H9 (cell line): Measurements from ENCODE around the gene ADA. TPM values are rescaled to one million over a fixed set of nuclear protein-coding genes. Genes with fewer than 3 reads are reported as not detected.

ENCODE experiments used
- DNase-seq: peaks from one replicate; pipeline ENCODE4 v3.0.0-alpha.2; 2017
- H2AFZ ChIP-seq: one replicate; pipeline ENCODE4 v1.6.1; 2013; ENCODE audit warnings: mild to moderate bottlenecking, low read length, control low read depth, moderate library complexity
- H2AK5ac ChIP-seq: 2 replicates; pipeline ENCODE4 v1.6.1; 2013; ENCODE audit warnings: low read length, control low read depth, mixed read lengths; ENCODE audit not compliant: insufficient read length
- H2BK120ac ChIP-seq: one replicate; pipeline ENCODE4 v1.6.1; 2013; ENCODE audit warnings: low read depth, mild to moderate bottlenecking, low read length, control low read depth, inconsistent platforms; ENCODE audit not compliant: poor library complexity, severe bottlenecking
- H2BK12ac ChIP-seq: 2 replicates; pipeline ENCODE4 v1.6.1; 2013; ENCODE audit warnings: low read length, control low read depth, mixed read lengths, low read depth; ENCODE audit not compliant: insufficient read length
- H2BK15ac ChIP-seq: 2 replicates; pipeline ENCODE4 v1.6.1; 2013; ENCODE audit warnings: low read depth, low read length, control low read depth
- H2BK20ac ChIP-seq: one replicate; pipeline ENCODE4 v1.6.1; 2013; ENCODE audit warnings: low read depth, mild to moderate bottlenecking, low read length, control low read depth, inconsistent platforms; ENCODE audit not compliant: poor library complexity, severe bottlenecking
- H2BK5ac ChIP-seq: 2 replicates; pipeline ENCODE4 v1.6.1; 2013; ENCODE audit warnings: low read length, control low read depth, mixed read lengths; ENCODE audit not compliant: insufficient read length
- H3K14ac ChIP-seq: 2 replicates; pipeline ENCODE4 v1.6.1; 2013; ENCODE audit warnings: low read length, control low read depth; ENCODE audit not compliant: insufficient read depth
- H3K18ac ChIP-seq: 2 replicates; pipeline ENCODE4 v1.6.1; 2013; ENCODE audit warnings: low read depth, mild to moderate bottlenecking, mixed read lengths, low read length, control low read depth; ENCODE audit not compliant: insufficient read length
- H3K23ac ChIP-seq: 2 replicates; pipeline ENCODE4 v1.6.1; 2013; ENCODE audit warnings: low read length, control low read depth, mixed read lengths, low read depth; ENCODE audit not compliant: insufficient read length
- H3K23me2 ChIP-seq: 2 replicates; pipeline ENCODE4 v1.6.1; 2013; ENCODE audit warnings: low read depth, mild to moderate bottlenecking, mixed read lengths, low read length, control low read depth; ENCODE audit not compliant: insufficient read length, poor library complexity, severe bottlenecking
- H3K27ac ChIP-seq: 2 replicates; pipeline ENCODE4 v1.5.1; 2013; ENCODE audit warnings: low read length, control low read depth, mixed read lengths, low read depth; ENCODE audit not compliant: insufficient read length
- H3K27me3 ChIP-seq: 2 replicates; pipeline ENCODE4 v1.6.1; 2013; ENCODE audit warnings: low read length, control low read depth, inconsistent platforms; ENCODE audit not compliant: insufficient read depth
- H3K4ac ChIP-seq: 2 replicates; pipeline ENCODE4 v1.6.1; 2013; ENCODE audit warnings: low read depth, mild to moderate bottlenecking, control low read depth, inconsistent platforms, low read length, moderate library complexity
- H3K4me1 ChIP-seq: 2 replicates; pipeline ENCODE4 v1.6.1; 2013; ENCODE audit warnings: low read length, control low read depth, inconsistent platforms; ENCODE audit not compliant: insufficient read depth
- H3K4me2 ChIP-seq: 2 replicates; pipeline ENCODE4 v1.6.1; 2013; ENCODE audit warnings: low read length, control low read depth, mixed read lengths; ENCODE audit not compliant: insufficient read length, insufficient read depth
- H3K56ac ChIP-seq: 2 replicates; pipeline ENCODE4 v1.6.1; 2013; ENCODE audit warnings: low read depth, mild to moderate bottlenecking, mixed read lengths, low read length, control low read depth; ENCODE audit not compliant: insufficient read length
- H3K79me1 ChIP-seq: 2 replicates; pipeline ENCODE4 v1.6.1; 2013; ENCODE audit warnings: low read depth, mild to moderate bottlenecking, moderate library complexity, low read length, control low read depth, inconsistent platforms; ENCODE audit not compliant: insufficient read depth, poor library complexity, severe bottlenecking
- H3K79me2 ChIP-seq: 2 replicates; pipeline ENCODE4 v1.6.1; 2013; ENCODE audit warnings: low read length, control low read depth, inconsistent platforms; ENCODE audit not compliant: insufficient read depth
- H3K9ac ChIP-seq: 2 replicates; pipeline ENCODE4 v1.6.1; 2013; ENCODE audit warnings: low read length, control low read depth, mixed read lengths; ENCODE audit not compliant: insufficient read length; ENCODE audit errors: extremely low read depth
- H3K9me3 ChIP-seq: one replicate; pipeline ENCODE4 v1.6.1; 2013; ENCODE audit warnings: low read depth, low read length, inconsistent platforms; ENCODE audit not compliant: control insufficient read depth
- H3T11ph ChIP-seq: one replicate; pipeline ENCODE4 v1.6.1; 2013; ENCODE audit warnings: mild to moderate bottlenecking, low read length, control low read depth, inconsistent platforms
- H4K20me1 ChIP-seq: one replicate; pipeline ENCODE4 v1.6.1; 2013; ENCODE audit not compliant: control insufficient read depth, insufficient read length, insufficient read depth
- H4K5ac ChIP-seq: 2 replicates; pipeline ENCODE4 v1.6.1; 2013; ENCODE audit warnings: low read depth, mild to moderate bottlenecking, mixed read lengths, low read length, control low read depth; ENCODE audit not compliant: insufficient read length
- H4K8ac ChIP-seq: replicated peaks from 2 replicates; pipeline ENCODE4 v1.6.1; 2013; ENCODE audit warnings: low read length, control low read depth, mixed read lengths, low read depth; ENCODE audit not compliant: insufficient read length
- H4K91ac ChIP-seq: 2 replicates; pipeline ENCODE4 v1.6.1; 2013; ENCODE audit warnings: low read depth, mild to moderate bottlenecking, moderate library complexity, mixed read lengths, low read length, control low read depth; ENCODE audit not compliant: insufficient read length
- H3K27ac Mint-ChIP-seq, 3 experiments: 2 replicates in 2 of 3; 3 replicates in 1 of 3; pipeline ENCODE4 v1.8.0; 2020 to 2021; ENCODE audit warnings: mixed read lengths in 3 of 3, mild to moderate bottlenecking in 1 of 3, moderate library complexity in 1 of 3
- H3K27me3 Mint-ChIP-seq: 2 replicates; pipeline ENCODE4 v1.8.0; 2021; ENCODE audit warnings: low read depth, mild to moderate bottlenecking, moderate library complexity, mixed read lengths
- H3K36me3 Mint-ChIP-seq, 3 experiments: 2 replicates in 2 of 3; 3 replicates in 1 of 3; pipeline ENCODE4 v1.8.0; 2020 to 2021; ENCODE audit warnings: low read depth in 3 of 3, mixed read lengths in 3 of 3; ENCODE audit not compliant: insufficient read depth in 1 of 3
- H3K4me1 Mint-ChIP-seq, 2 experiments: 2 replicates each; pipeline ENCODE4 v1.8.0; 2020; ENCODE audit warnings: mixed read lengths in 2 of 2
- H3K4me3 Mint-ChIP-seq, 2 experiments: 2 replicates in 1 of 2; 3 replicates in 1 of 2; pipeline ENCODE4 v1.8.0; 2020 to 2021; ENCODE audit warnings: mild to moderate bottlenecking in 2 of 2, mixed read lengths in 2 of 2, moderate library complexity in 1 of 2
- H3K9me3 Mint-ChIP-seq, 2 experiments: 2 replicates in 1 of 2; 3 replicates in 1 of 2; pipeline ENCODE4 v1.8.0; 2020; ENCODE audit warnings: mild to moderate bottlenecking in 2 of 2, mixed read lengths in 2 of 2, moderate library complexity in 1 of 2
- WGBS: extraction: QIAGEN DNeasy Blood & Tissue Kit; methylation state at CpG from one replicate; pipeline ENCODE4 v1.1.7; 2013; ENCODE audit warnings: missing lambda C conversion rate, low lambda C conversion rate, mixed read lengths; ENCODE audit not compliant: insufficient read length; ENCODE audit errors: extremely low coverage; 5-methylcytosine and 5-hydroxymethylcytosine counted together
- total RNA-seq: library from RNA; stranded (reverse); gene quantifications from 2 replicates; pipeline ENCODE4 v1.2.1, GENCODE V29; 2021
- TF ChIP-seq, protein P1 (sequence below): fragments of 200-600 bp; sonication (generic); conservative IDR thresholded peaks from 3 replicates; pipeline ENCODE4 v1.8.0; 2021; ENCODE audit warnings: antibody characterized with exemption, mild to moderate bottlenecking

ADA gene
- total RNA-seq, 1 experiment from 2014 or later: 22.0 TPM

GRCh38 chr20:44651434-44651683 is 140 bp downstream of the ADA start:
- H2AK5ac ChIP-seq: no peak overlapping the region
- H3K18ac ChIP-seq: no peak overlapping the region
- TF ChIP-seq, protein P1, sequence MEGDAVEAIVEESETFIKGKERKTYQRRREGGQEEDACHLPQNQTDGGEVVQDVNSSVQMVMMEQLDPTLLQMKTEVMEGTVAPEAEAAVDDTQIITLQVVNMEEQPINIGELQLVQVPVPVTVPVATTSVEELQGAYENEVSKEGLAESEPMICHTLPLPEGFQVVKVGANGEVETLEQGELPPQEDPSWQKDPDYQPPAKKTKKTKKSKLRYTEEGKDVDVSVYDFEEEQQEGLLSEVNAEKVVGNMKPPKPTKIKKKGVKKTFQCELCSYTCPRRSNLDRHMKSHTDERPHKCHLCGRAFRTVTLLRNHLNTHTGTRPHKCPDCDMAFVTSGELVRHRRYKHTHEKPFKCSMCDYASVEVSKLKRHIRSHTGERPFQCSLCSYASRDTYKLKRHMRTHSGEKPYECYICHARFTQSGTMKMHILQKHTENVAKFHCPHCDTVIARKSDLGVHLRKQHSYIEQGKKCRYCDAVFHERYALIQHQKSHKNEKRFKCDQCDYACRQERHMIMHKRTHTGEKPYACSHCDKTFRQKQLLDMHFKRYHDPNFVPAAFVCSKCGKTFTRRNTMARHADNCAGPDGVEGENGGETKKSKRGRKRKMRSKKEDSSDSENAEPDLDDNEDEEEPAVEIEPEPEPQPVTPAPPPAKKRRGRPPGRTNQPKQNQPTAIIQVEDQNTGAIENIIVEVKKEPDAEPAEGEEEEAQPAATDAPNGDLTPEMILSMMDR: no peak
- H2BK120ac ChIP-seq: no peak overlapping the region
- no peak overlapping the region for H4K8ac ChIP-seq
- no peak overlapping the region for H3K23ac ChIP-seq
- no peak overlapping the region for H2BK5ac ChIP-seq
- H2BK20ac ChIP-seq: no peak overlapping the region
- no peak overlapping the region for H2BK12ac ChIP-seq
- peak overlapping the region; percentile 0 for H3K9ac ChIP-seq
- no peak overlapping the region for H3T11ph ChIP-seq
- no peaks in the 10 kb centered on the region for H4K20me1 ChIP-seq
- no peak for DNase-seq
- WGBS: no CpG with 5 or more reads among the region's 33 CpGs
- H3K14ac ChIP-seq: no peak overlapping the region
- no peak overlapping the region for H4K91ac ChIP-seq
- H3K4me2 ChIP-seq: peak overlapping the region; percentile 40
- peaks cover 20 to 24% of the 10 kb centered on the region in 2 experiments for H3K9me3 Mint-ChIP-seq
- H3K27me3 Mint-ChIP-seq: peaks cover 52% of the 10 kb centered on the region
- no peaks in the 10 kb centered on the region for H3K79me2 ChIP-seq
- H3K36me3 Mint-ChIP-seq: peaks cover 14 to 23% (median 21%) of the 10 kb centered on the region in 3 experiments
- H3K27ac ChIP-seq: no peak overlapping the region
- no peaks in the 10 kb centered on the region for H3K79me1 ChIP-seq
- H3K27me3 ChIP-seq: no peaks in the 10 kb centered on the region; the same call in 1 of the 2 replicates
- no peak overlapping the region for H3K4ac ChIP-seq
- H4K5ac ChIP-seq: no peak overlapping the region
- peak overlapping the region; percentile 76 to 80; a peak in 4 of 5 replicates for H3K4me3 Mint-ChIP-seq
- H3K56ac ChIP-seq: no peak overlapping the region
- H3K9me3 ChIP-seq: peaks cover 10% of the 10 kb centered on the region
- H3K27ac Mint-ChIP-seq: no peak overlapping the region
- H3K23me2 ChIP-seq: peaks cover 9% of the 10 kb centered on the region
- peaks cover 11% of the 10 kb centered on the region; the same call in 1 of the 2 replicates for H3K4me1 ChIP-seq
- H2AFZ ChIP-seq: no peak overlapping the region
- H3K4me1 Mint-ChIP-seq: peaks cover 38 to 53% of the 10 kb centered on the region in 2 experiments
- no peak overlapping the region for H2BK15ac ChIP-seq
